ENCODE measurements around the gene DDR1.

Gene DDR1

DNA sequence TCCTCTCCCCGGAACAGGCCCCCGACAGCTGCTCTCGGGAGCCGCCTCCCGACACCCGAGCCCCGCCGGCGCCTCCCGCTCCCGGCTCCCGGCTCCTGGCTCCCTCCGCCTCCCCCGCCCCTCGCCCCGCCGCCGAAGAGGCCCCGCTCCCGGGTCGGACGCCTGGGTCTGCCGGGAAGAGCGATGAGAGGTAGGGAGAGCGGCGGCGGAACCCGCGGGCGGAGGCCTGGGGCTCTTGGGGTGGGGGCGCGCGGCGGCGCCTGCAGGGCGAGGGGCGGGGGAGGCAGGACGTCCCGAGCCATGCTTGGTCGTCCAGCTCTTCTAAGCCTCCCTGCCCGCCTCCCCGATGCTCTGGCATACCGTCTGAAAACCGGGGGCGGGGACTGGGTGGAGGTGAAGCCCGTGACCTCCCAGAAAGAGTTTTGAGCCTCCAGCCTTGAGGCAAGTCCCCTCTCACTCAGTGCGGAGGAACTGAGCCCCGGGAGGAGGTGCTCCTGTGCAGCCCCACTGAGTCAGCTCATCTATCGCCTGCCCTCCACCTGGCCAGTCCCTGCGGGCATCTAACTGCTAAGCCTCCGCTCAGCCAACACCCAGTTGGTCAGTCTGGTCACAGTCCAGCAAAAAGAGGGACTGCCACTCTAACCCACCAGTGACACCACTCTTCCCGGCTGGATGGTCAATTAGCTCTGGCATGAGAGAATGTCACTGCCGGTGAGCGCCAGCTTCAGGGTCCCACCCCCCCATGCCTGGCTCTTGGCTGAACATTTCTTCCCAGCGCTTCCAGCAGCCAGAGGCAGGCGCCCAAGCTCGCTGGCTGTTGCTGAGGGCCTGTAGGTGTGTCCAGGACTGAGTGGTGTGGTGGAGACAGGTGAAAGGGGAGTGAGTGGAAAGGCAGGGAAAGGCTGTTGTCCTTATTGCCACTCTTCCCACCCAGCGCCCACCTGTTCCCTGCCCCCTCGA, 482 bp downstream of the DDR1 start:
- peaks cover 38% of the 10 kb centered on the region for H3K4me1 Mint-ChIP-seq
- H3K27me3 Mint-ChIP-seq: no peaks in the 10 kb centered on the region
- H3K9me3 Mint-ChIP-seq: no peaks in the 10 kb centered on the region
- peak overlapping the region; percentile 88 for H3K4me3 Mint-ChIP-seq
- H3K36me3 Mint-ChIP-seq: no peaks in the 10 kb centered on the region
- peak overlapping the region; percentile 68 for H3K27ac Mint-ChIP-seq

DNA sequence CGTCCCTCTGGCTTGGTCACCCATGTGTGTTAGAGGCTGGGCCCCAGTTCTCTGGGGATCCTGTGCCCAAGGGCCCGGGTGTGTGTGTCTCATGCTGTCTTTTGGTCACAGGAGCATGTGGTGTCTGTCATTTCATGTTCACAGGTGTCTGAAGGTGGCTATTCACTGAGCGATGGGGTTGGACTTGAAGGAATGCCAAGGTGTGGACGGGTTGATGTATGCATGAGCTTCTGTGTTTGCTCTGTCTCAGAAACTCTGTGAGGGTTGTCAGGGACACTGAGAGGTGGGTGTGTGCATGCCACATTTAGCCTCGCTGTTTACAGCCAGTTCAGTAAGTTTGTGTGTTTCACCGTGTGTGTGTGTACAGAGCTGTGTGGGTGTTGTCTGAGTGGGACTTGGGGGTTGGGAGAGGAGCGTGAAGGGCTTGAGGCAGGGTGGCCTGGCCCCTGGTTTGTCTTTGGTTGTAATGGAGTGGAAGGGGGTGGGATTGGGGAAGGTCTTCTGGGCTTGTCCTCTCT, 1.2 kb downstream of the DDR1 start:
- no peaks in the 10 kb centered on the region for H3K36me3 Mint-ChIP-seq
- H3K4me3 Mint-ChIP-seq: peak overlapping the region; percentile 88
- no peaks in the 10 kb centered on the region for H3K9me3 Mint-ChIP-seq
- H3K27me3 Mint-ChIP-seq: no peaks in the 10 kb centered on the region
- H3K4me1 Mint-ChIP-seq: peaks cover 37% of the 10 kb centered on the region
- peak overlapping the region; percentile 68 for H3K27ac Mint-ChIP-seq

DNA sequence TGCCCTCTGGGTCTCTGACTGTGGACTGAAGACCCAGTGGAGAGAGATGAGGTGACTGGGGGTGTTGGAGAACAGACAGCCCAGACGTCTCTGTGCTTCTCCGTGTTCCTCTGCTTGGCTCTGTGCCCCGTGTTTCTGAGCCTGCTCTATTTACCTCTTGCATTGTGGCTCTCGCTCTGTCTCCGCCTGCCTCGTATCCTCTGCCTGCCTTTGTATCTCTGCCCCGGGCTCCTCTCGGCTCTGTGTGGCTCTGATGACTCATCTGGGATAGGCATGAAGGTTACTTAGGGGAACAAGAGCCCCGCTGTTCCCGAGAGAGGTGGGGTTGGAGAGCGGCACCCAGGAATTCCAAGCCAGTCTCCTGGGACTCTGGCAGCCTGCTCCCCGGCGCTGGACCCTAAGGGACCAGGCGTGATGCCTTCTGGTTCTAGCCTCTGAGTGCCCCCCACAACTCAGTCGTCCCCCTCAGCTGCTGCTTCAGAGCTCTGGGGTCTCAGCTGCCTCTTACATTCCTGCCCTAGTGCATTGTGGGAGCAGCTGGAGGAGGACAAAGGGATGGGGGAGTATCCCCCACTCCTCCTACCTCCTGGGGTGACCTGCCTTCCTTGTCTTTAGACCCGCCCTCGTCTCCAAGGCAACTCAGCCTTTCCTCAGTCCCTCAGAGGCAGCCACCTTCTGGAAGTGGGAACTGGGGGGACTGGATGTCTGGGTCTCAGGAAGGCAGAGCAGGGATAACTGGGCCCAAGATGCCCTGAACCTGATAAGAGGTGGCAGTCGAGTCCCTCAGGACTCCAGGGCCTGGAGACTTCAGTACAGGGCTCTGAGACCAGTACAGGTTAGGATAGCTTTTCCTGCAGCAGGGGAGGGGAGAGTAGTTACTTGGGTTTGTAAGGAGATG, 1.9 kb downstream of the DDR1 start:
- Mint-ChIP-seq H3K27ac (peak overlapping the region; percentile 68), H3K4me1 (peaks cover 37% of the 10 kb centered on the region), H3K36me3 (no peaks in the 10 kb centered on the region), H3K9me3 (no peaks in the 10 kb centered on the region), H3K27me3 (no peaks in the 10 kb centered on the region), H3K4me3 (peak overlapping the region; percentile 88)

GRCh38 chr6:30886897-30887255, 2.6 kb downstream of the DDR1 start:
- Mint-ChIP-seq H3K9me3 (no peaks in the 10 kb centered on the region), H3K4me1 (peaks cover 37% of the 10 kb centered on the region), H3K27me3 (no peaks in the 10 kb centered on the region), H3K4me3 (no peak overlapping the region), H3K36me3 (no peaks in the 10 kb centered on the region), H3K27ac (no peak overlapping the region)

DNA sequence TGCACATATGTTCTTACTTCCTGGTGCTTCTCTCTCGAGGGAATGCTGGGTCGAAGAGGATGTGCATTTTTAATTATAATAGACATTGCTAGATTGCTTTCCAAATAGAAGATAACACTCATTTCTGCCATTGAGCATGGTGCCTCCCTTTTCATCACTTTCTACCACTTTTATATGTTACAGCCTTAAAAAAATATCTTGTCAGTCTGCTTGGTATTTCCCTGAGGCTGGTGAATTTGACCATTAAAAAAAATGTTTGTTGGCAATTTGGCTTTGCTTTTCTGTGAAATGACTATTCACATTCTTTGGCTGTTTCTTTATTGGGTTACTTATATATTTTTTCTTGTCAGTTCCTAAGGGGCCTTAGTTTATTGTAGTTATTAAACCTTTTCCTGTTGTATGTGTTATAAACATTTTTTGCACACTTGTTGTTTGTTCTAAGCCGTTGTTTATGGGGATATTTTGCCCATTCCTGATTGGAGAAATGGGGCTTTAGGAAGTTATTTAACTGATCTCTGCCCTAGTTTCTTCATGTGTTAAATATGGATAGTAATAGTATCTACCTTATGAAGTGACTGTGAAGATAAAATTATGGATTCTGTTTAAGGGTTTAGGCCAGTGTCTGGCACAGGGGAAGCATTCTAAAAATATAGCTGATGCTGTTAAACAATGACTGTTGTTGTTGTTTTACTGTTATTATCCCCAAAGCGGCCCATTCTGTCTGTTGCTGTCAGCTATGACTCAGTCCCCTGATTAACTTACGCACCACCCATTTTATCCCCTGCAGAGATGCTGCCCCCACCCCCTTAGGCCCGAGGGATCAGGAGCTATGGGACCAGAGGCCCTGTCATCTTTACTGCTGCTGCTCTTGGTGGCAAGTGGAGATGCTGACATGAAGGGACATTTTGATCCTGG, 3.8 kb downstream of the DDR1 start:
- peaks cover 2% of the 10 kb centered on the region for H3K36me3 Mint-ChIP-seq
- no peak overlapping the region for H3K4me3 Mint-ChIP-seq
- peaks cover 33% of the 10 kb centered on the region for H3K4me1 Mint-ChIP-seq
- no peaks in the 10 kb centered on the region for H3K27me3 Mint-ChIP-seq
- H3K9me3 Mint-ChIP-seq: no peaks in the 10 kb centered on the region
- H3K27ac Mint-ChIP-seq: no peak overlapping the region

GRCh38 chr6:30888816-30889495, 4.6 kb downstream of the DDR1 start:
- no peak overlapping the region for H3K4me3 Mint-ChIP-seq
- peaks cover 26% of the 10 kb centered on the region for H3K4me1 Mint-ChIP-seq
- H3K27me3 Mint-ChIP-seq: no peaks in the 10 kb centered on the region
- H3K36me3 Mint-ChIP-seq: peaks cover 2% of the 10 kb centered on the region
- no peaks in the 10 kb centered on the region for H3K9me3 Mint-ChIP-seq
- H3K27ac Mint-ChIP-seq: no peak overlapping the region

DNA sequence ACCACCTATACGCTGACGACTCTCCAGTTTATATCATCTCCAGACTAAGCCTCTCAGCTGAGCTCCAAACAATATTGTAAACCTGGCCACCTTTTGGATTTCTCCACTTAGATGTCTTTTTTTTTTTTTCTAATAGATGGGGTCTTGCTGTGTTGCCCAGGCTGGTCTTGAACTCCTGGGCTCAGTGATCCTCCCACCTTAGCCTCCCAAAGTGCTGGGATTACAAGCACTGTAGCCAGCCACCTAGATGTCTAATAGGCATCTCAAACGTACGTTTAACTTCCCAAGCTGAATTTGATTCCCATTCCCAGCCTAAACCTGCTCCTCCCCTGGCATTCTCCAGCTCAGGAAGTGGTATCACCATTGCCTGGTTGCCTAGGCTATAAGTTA, 5.2 kb downstream of the DDR1 start:
- no peak overlapping the region for H3K4me3 Mint-ChIP-seq
- no peaks in the 10 kb centered on the region for H3K27me3 Mint-ChIP-seq
- no peaks in the 10 kb centered on the region for H3K9me3 Mint-ChIP-seq
- H3K27ac Mint-ChIP-seq: no peak overlapping the region
- peaks cover 4% of the 10 kb centered on the region for H3K36me3 Mint-ChIP-seq
- peaks cover 26% of the 10 kb centered on the region for H3K4me1 Mint-ChIP-seq

GRCh38 chr6:30889921-30890645, 5.8 kb downstream of the DDR1 start:
- Mint-ChIP-seq H3K9me3 (no peaks in the 10 kb centered on the region), H3K27me3 (no peaks in the 10 kb centered on the region), H3K36me3 (peaks cover 6% of the 10 kb centered on the region), H3K4me3 (no peak overlapping the region), H3K4me1 (peaks cover 23% of the 10 kb centered on the region), H3K27ac (no peak overlapping the region)

DNA sequence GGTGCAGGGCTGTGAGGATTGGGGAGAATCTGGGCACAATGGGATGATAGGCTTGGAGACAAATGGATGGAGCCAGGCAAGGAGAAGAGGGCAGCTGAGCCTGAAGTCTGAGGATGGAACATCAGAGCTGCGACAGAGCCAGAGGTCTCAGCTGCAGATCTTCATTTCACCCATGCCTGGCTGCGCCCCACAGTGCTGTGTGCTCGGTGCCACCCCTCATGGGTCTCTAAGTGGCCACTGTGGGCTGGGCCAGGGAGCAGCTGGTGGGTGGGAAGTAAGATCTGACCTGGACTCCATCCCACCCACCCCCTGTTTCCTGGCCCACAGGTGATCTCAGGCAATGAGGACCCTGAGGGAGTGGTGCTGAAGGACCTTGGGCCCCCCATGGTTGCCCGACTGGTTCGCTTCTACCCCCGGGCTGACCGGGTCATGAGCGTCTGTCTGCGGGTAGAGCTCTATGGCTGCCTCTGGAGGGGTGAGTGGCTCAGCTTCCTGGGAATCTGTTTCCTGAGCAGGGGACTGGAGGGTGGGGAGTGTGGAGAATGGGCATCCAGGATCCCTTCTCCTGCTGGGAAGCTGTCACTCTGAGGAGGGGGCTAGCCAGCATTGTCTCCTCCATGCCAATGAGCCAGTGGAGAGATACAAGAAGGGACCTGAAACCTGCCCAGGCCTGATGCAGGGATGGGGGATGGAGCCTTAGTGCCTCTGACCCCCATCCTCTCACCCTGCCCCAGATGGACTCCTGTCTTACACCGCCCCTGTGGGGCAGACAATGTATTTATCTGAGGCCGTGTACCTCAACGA, 6.5 kb downstream of the DDR1 start:
- Mint-ChIP-seq H3K27ac (no peak overlapping the region), H3K4me3 (no peak overlapping the region), H3K9me3 (no peaks in the 10 kb centered on the region), H3K4me1 (peaks cover 15% of the 10 kb centered on the region), H3K36me3 (peaks cover 6% of the 10 kb centered on the region), H3K27me3 (no peaks in the 10 kb centered on the region)

- H3K27ac Mint-ChIP-seq: no peak overlapping the region
- H3K9me3 Mint-ChIP-seq: no peaks in the 10 kb centered on the region
- H3K27me3 Mint-ChIP-seq: no peaks in the 10 kb centered on the region
- H3K36me3 Mint-ChIP-seq: peaks cover 6% of the 10 kb centered on the region
- peaks cover 10% of the 10 kb centered on the region for H3K4me1 Mint-ChIP-seq
- no peak overlapping the region for H3K4me3 Mint-ChIP-seq
Observed at GRCh38 chr6:30891450-30891723, 7.1 kb downstream of the DDR1 start.

- no peak overlapping the region for H3K27ac Mint-ChIP-seq
- no peaks in the 10 kb centered on the region for H3K9me3 Mint-ChIP-seq
- no peaks in the 10 kb centered on the region for H3K27me3 Mint-ChIP-seq
- no peak overlapping the region for H3K4me3 Mint-ChIP-seq
- H3K4me1 Mint-ChIP-seq: peaks cover 4% of the 10 kb centered on the region
- H3K36me3 Mint-ChIP-seq: peaks cover 6% of the 10 kb centered on the region
Observed at GRCh38 chr6:30891816-30892538, 7.7 kb downstream of the DDR1 start.

DNA sequence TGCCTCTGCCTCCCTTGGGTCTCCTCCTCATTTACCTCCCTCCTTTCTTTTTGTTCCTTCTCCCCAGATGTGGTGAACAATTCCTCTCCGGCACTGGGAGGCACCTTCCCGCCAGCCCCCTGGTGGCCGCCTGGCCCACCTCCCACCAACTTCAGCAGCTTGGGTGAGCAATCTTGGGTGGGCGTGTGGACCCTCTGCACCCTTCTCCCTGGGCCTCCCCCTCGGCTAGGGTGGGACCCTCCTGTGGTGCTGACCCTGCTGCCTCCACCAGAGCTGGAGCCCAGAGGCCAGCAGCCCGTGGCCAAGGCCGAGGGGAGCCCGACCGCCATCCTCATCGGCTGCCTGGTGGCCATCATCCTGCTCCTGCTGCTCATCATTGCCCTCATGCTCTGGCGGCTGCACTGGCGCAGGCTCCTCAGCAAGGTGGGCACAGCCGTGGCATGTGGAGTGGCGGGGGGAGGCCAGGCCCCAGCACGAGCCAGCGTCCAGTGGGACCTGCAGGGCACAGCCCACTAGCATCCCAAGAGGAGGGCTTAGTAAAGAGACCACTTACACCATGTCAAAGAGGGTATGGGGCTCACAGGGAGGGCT, 8.8 kb downstream of the DDR1 start:
- no peak overlapping the region for H3K4me3 Mint-ChIP-seq
- peaks cover 3% of the 10 kb centered on the region for H3K4me1 Mint-ChIP-seq
- H3K27ac Mint-ChIP-seq: peak overlapping the region; percentile 19
- H3K27me3 Mint-ChIP-seq: no peaks in the 10 kb centered on the region
- peaks cover 6% of the 10 kb centered on the region for H3K36me3 Mint-ChIP-seq
- no peaks in the 10 kb centered on the region for H3K9me3 Mint-ChIP-seq

GRCh38 chr6:30893666-30894065, 9.3 kb downstream of the DDR1 start:
- H3K9me3 Mint-ChIP-seq: no peaks in the 10 kb centered on the region
- H3K4me3 Mint-ChIP-seq: no peak overlapping the region
- no peaks in the 10 kb centered on the region for H3K4me1 Mint-ChIP-seq
- peaks cover 8% of the 10 kb centered on the region for H3K36me3 Mint-ChIP-seq
- H3K27ac Mint-ChIP-seq: no peak overlapping the region
- no peaks in the 10 kb centered on the region for H3K27me3 Mint-ChIP-seq

Data from activated naive CD4-positive, alpha-beta T cell treated with anti-CD3 and anti-CD28 coated beads, Interleukin-2, amount 50 U/mL, for 24 hours (primary cell).